Kidney (tissue), 14 donors: ENCODE results near the gene TMEM134. TPM values are rescaled to one million over a fixed set of nuclear protein-coding genes. Genes with fewer than 3 reads are reported as not detected.

Experiments used
- DNase-seq, 5 donors: peaks; one replicate each; pipeline ENCODE4 v3.0.0-alpha.2; 2013 to 2020
- FAIRE-seq: peaks from 2 replicates; lab custom pipeline; 2012; peaks lifted over from hg19 to GRCh38; lab: Jason Lieb, UNC
- H3K27ac ChIP-seq, 2 donors: one replicate each; pipeline ENCODE4 v1.7.0; 2013; ENCODE audit warnings: low read depth in 2 of 2, low read length in 2 of 2, inconsistent platforms in 1 of 2
- H3K27me3 ChIP-seq: one replicate; pipeline ENCODE4 v1.7.1; 2013; ENCODE audit warnings: low read length, inconsistent platforms; ENCODE audit not compliant: control insufficient read depth, insufficient read depth
- H3K36me3 ChIP-seq, 3 donors: one replicate each; pipeline versions ENCODE4 v1.7.0 to v1.7.1; 2013; ENCODE audit warnings: low read length in 3 of 3, control low read depth in 1 of 3, inconsistent platforms in 1 of 3; ENCODE audit not compliant: insufficient read depth in 3 of 3, control insufficient read depth in 2 of 3
- H3K4me1 ChIP-seq, 3 donors: one replicate each; pipeline versions ENCODE4 v1.7.0 to v1.7.1; 2013; ENCODE audit warnings: low read length in 3 of 3, inconsistent platforms in 1 of 3, low read depth in 1 of 3; ENCODE audit not compliant: control insufficient read depth in 2 of 3, insufficient read depth in 2 of 3
- H3K4me3 ChIP-seq, 3 donors: one replicate each; pipeline versions ENCODE4 v1.7.0 to v1.8.1; 2013; ENCODE audit warnings: low read length in 3 of 3, control low read depth in 1 of 3, inconsistent platforms in 1 of 3
- H3K9ac ChIP-seq, 3 donors: one replicate each; pipeline versions ENCODE4 v1.7.0 to v1.7.1; 2013; ENCODE audit warnings: low read length in 3 of 3, control low read depth in 1 of 3, inconsistent platforms in 1 of 3
- H3K9me3 ChIP-seq, 3 donors: one replicate each; pipeline versions ENCODE4 v1.7.0 to v1.7.1; 2013; ENCODE audit warnings: low read length in 3 of 3, control low read depth in 1 of 3, inconsistent platforms in 1 of 3; ENCODE audit not compliant: control insufficient read depth in 2 of 3, insufficient read depth in 1 of 3
- intact Hi-C: fragments of 100-400 bp; cut with DNase I; formaldehyde crosslinking; loops from one replicate; pipeline ENCODE4 v1.11.1; 2022
- polyA plus RNA-seq: library from polyadenylated mRNA; stranded (reverse); fragments of 350-450 nt; fragmentation: Illumina TruSeq; extraction: RNeasy Lipid Tissue Mini Kit (QIAGEN cat#74804); gene quantifications from one replicate; pipeline ENCODE4 v1.2.3, GENCODE V29; 2014; ENCODE audit warnings: low read depth, low replicate concordance; ENCODE audit not compliant: insufficient read depth
- total RNA-seq: library from RNA; stranded (reverse); fragmentation: NEBNext Ultra II Directional; extraction: Animal tissue kit (Norgen Biotek cat#: 25700); gene quantifications from one replicate; pipeline ENCODE4 v1.2.1, GENCODE V29; 2021
- TF ChIP-seq, protein P1 (sequence below): IDR thresholded peaks from 3 replicates; pipeline ENCODE4 v1.5.1; 2012; ENCODE audit warnings: mild to moderate bottlenecking, moderate library complexity, borderline replicate concordance; ENCODE audit not compliant: insufficient read depth; ENCODE audit errors: extremely low read depth
- donor health status: control.
- donor health status: control.
- donor health status: control.
- donor health status: control.
- donor health status: control.
- donor health status: DM: yes; HTN: yes; CAD: no.
- donor health status: Normal renal cell carcinoma (clear cell type).

The TMEM134 gene
- total and polyA plus RNA-seq, 2 donors from 2014 or later, result 65.5 to 127 TPM

DNA sequence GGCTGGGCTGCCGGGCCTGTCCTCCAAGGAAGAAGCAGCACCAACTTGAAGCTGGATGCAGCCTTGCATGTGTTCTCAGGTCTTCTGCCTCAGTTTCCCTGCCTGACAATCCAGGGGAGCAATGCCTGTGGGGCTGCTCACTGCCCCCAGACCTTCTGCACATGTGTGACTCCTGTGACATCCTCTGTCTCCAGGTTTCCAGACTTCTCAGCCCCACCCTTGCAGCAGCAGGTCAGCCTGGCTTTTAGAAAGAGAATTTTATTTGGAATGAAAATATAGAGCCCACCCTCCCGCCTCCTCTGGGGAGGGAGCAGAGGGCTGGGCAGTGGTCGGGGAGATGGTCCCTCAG is 31.3 kb downstream of the TMEM134 start:
- H3K27ac ChIP-seq, result no peak overlapping the region

DNA sequence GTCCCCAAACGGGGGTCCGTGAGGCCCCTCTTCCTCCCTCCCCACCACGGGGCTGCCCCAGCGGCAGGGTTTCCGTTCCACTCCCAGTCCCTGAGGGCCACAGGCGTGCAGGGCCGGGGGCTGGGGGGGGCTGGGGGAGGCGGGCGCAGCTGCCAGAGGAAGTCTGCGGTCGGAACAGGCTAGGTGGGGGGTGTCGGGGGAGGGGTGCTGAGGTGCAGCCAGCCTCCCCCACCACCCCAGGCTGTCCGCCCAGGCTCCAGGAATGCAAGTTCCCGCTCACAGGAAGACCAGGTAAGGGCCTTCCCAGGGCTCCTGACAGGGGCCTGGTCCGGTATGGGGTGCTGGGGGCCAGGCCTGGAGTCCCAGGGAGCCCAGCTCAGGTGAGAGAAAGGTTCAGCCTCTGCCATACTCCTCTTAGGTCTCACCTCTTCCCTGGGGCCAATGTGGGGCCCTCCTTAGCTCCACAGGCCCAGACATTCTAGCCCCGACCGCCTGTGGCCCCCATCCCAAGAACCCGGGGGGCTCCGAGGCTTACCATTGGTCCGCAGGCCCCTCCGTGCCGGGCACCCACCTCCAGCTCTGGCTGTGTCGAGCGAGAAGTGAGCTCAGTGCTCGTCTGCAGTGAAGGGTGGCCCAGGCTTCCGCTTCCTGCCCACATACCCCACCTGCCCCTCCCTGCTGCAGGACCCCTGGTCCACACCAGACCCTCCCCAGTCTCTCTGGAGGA is 31.8 kb downstream of the TMEM134 start, which contains the start of gene PTPRCAP:
TSS of gene PTPRCAP (minus strand) at position 601 of the 727 bp plus-strand sequence. CDS start at position 538, 63 bp downstream.
- H3K27ac ChIP-seq, result no peak within 1 kb of the TSS
- H3K9me3 ChIP-seq, result no peaks in the 10 kb centered on the region
- H3K4me1 ChIP-seq, result peaks cover 0 to 8% (median 0%) of the 10 kb centered on the region in 3 donors
- H3K4me3 ChIP-seq, result no peak within 1 kb of the TSS
- H3K27me3 ChIP-seq, result no peaks in the 10 kb centered on the region
- DNase-seq, result peak in 1 of 5 donors; percentile 85
- intact Hi-C loops, result no loop called here
- TF ChIP-seq, protein P1, sequence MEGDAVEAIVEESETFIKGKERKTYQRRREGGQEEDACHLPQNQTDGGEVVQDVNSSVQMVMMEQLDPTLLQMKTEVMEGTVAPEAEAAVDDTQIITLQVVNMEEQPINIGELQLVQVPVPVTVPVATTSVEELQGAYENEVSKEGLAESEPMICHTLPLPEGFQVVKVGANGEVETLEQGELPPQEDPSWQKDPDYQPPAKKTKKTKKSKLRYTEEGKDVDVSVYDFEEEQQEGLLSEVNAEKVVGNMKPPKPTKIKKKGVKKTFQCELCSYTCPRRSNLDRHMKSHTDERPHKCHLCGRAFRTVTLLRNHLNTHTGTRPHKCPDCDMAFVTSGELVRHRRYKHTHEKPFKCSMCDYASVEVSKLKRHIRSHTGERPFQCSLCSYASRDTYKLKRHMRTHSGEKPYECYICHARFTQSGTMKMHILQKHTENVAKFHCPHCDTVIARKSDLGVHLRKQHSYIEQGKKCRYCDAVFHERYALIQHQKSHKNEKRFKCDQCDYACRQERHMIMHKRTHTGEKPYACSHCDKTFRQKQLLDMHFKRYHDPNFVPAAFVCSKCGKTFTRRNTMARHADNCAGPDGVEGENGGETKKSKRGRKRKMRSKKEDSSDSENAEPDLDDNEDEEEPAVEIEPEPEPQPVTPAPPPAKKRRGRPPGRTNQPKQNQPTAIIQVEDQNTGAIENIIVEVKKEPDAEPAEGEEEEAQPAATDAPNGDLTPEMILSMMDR, result no peak
- no peak for FAIRE-seq
- H3K36me3 ChIP-seq, result peaks cover 0 to 9% (median 4%) of the 10 kb centered on the region in 3 donors
- H3K9ac ChIP-seq, result no peak within 1 kb of the TSS

More for the DNA sequence above, 31.3 kb downstream of the TMEM134 start:
- Histone ChIP-seq H3K4me3 (no peak overlapping the region), H3K4me1 (peaks cover 0 to 14% (median 0%) of the 10 kb centered on the region in 3 donors), H3K36me3 (peaks cover 0 to 9% (median 2%) of the 10 kb centered on the region in 3 donors), H3K9ac (no peak overlapping the region), H3K27me3 (no peaks in the 10 kb centered on the region), H3K9me3 (no peaks in the 10 kb centered on the region)
- no peak for DNase-seq
- no peak for FAIRE-seq
- intact Hi-C loops, result no loop called here
- TF ChIP-seq, protein P1, result no peak

DNA sequence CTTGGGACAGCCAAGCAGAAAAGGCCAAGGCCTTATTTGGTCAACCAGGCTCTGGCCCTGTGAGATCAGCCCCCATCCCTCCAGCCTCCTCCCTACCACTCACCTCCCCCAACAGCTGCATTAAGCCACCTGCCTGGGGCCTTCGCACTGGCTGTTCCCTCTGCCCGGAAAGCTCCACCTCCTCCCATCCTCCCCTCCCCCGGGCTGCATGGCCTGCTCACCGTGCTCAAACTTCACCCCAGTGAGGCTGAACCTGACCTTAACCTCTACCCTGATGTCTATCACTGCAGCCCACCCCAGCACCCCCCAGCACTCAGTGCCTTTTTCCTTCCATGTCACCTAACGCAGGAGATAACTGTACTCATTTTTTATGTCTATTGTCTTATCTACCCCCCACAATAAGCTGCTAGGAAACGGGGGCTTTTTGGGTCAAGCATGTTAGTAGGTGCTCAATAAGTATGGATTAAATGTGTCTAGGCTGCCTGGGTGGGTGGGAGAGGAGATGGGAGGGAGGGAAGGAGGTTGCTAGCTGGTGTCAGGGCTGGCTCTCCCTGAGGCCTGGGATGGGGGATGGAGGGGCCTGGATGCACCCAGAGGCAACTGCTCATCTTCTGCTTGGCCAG is 32.5 kb downstream of the TMEM134 start:
- intact Hi-C loops, result no loop called here
- no peak overlapping the region for H3K27ac ChIP-seq

More for the DNA sequence above, 32.5 kb downstream of the TMEM134 start:
- H3K9me3 ChIP-seq, result no peaks in the 10 kb centered on the region
- H3K36me3 ChIP-seq, result peaks cover 0 to 9% (median 7%) of the 10 kb centered on the region in 3 donors
- peaks cover 0 to 4% (median 0%) of the 10 kb centered on the region in 3 donors for H3K4me1 ChIP-seq
- DNase-seq (peak in 1 of 5 donors; percentile 78), FAIRE-seq (no peak)
- H3K9ac ChIP-seq, result no peak overlapping the region
- TF ChIP-seq, protein P1, result no peak
- no peak overlapping the region for H3K4me3 ChIP-seq
- H3K27me3 ChIP-seq, result no peaks in the 10 kb centered on the region
